GM10266 (cell line): Measurements from ENCODE around the gene PEF1.

Experiments
- DNase-seq: peaks from one replicate; pipeline ENCODE4 v3.0.0; 2012; ENCODE audit errors: extremely low spot score
- TF ChIP-seq, protein P1 (sequence below): IDR thresholded peaks from 2 replicates; pipeline ENCODE4 v1.5.1; 2012; ENCODE audit warnings: mild to moderate bottlenecking, low read depth; ENCODE audit not compliant: control insufficient read depth, insufficient read depth; ENCODE audit errors: missing control alignments

Gene PEF1

DNA sequence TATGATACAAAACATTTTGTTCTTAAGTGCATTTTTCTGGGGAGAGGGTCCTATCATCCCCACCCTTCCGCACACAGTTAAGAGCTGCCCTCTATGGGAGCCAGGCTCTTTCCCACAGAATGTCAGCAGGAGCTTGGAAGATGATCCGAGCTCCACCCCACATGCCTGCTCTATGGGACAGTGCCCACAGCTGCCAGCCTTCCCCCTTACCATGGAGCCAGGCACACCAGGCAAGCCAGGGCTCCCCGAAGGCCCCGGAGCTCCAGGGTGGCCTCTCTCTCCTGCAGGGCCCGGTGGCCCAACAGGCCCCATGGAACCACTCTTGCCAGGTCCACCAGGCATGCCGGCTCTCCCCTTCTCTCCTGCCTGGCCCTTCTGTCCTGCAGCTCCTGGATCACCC lies 10.4 kb upstream of the PEF1 start:
- TF ChIP-seq, protein P1, sequence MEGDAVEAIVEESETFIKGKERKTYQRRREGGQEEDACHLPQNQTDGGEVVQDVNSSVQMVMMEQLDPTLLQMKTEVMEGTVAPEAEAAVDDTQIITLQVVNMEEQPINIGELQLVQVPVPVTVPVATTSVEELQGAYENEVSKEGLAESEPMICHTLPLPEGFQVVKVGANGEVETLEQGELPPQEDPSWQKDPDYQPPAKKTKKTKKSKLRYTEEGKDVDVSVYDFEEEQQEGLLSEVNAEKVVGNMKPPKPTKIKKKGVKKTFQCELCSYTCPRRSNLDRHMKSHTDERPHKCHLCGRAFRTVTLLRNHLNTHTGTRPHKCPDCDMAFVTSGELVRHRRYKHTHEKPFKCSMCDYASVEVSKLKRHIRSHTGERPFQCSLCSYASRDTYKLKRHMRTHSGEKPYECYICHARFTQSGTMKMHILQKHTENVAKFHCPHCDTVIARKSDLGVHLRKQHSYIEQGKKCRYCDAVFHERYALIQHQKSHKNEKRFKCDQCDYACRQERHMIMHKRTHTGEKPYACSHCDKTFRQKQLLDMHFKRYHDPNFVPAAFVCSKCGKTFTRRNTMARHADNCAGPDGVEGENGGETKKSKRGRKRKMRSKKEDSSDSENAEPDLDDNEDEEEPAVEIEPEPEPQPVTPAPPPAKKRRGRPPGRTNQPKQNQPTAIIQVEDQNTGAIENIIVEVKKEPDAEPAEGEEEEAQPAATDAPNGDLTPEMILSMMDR, result no peak
- DNase-seq, result no peak

DNA sequence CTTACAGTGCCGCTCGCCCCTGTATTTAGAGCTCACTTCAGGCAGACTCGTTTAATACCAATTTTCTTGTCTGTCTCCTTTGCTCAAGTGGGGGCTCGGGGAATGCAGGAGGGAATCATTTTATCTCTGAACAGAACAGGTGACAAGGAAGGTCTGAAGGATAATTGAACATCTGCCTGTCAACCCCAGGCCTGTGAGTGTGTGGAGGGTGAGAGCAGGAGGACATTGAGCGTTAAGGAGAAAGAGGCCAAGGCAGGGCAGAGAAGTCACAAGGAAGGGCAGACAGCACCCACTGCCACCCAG lies 9.7 kb upstream of the PEF1 start:
- TF ChIP-seq, protein P1, result no peak

DNA sequence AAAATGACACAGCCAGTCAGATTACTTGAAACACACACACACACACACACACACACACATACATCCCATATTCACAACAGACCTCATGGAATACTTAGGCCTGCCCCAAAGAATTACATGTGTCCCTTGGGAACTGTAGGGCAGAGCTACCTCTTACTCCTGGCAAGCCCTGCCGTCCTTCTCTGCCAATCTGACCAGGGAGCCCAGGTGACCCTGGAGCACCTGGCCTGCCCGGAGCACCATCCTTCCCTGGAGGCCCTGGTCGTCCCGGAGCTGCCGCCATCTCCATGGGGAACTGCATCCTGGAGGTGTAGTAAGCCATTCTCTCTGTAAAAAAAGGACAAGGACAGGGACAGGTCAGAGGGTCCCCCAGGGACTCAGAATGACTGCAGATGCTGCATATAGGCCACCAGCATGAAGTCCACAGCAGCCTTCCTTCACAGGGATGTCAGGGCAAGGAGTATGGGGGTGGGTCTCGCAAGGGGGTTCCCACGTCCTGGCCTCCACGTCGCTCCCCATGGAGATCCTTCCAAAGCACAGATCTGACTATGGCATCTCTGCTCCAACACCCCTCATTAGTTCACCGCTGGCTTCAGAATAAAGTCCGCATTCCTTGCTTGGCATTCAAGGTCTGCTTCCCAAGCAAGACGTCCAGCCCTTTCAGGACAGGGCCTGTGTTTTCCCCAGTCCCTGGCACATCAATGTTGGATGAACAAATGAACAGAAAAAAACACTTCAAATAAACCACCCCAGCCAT lies 9.2 kb upstream of the PEF1 start:
- TF ChIP-seq, protein P1, result no peak
- DNase-seq, result no peak

More for the DNA sequence above, 9.7 kb upstream of the PEF1 start:
- no peak for DNase-seq

DNA sequence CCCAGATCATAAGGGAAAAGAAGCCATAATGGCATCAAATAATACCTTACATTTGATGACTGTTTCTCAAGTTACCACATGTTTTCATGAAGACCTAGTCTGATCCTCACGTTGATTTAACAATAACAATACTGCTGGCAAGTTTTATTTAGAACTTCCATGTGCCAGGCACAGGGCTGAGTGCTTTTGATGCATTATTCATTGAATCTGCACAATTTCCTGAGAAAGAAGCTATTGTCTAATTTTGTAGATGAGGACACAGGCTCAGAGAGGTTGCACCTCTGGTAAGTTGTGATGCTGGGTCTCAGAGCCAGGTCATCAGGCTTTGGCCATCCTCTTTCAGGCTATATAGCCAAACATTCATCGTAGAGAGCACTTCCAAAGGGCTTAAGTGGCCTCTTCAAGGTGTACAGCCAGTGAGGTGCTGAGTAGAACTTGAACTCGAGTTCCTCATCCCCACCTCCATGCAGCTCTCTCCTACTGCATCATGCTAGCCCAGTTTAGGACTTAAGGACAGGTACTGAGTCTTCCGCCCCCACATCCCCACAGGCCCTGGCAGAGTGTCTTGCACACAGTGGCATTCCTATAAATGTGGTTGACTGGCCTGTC lies 8.3 kb upstream of the PEF1 start:
- no peak for DNase-seq
- TF ChIP-seq, protein P1, result no peak

DNA sequence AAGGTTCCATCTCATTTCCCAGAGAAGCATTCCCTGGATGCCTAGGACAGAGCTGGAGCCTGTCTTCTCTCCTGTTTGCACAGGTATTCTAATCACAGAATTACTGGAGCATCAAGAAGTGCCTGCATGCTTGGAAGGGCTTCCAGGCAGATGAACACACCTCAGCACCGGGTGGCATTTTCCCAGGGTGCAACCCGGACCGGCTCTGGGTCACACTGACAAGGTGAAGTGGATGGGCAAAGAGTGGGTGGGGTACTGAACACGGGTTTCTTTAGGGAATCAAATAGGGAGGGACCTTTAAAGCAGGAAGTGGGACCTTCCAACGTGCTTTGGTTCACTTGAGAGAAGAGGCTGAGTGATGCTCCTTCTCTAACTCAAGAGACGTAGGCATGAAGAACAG lies 7.1 kb upstream of the PEF1 start:
- DNase-seq, result no peak
- TF ChIP-seq, protein P1, result no peak

DNA sequence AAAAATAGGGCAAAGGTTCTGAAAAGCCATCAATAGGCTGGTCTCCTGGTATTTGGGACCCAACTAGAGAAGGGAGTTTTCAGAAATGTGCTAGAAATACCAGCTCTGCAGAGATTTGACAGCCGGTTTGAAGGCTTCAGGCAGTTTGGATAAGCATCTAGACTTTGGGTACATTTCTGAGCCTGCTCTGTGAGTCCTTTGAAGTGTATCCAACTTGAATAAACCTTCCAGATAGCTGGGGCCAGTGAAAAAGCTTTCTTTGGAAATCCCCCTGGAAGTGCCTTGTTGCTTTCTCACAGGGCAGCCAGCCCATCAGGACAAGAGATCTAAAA lies 6.4 kb upstream of the PEF1 start:
- no peak for DNase-seq
- TF ChIP-seq, protein P1, result no peak
